Tibial nerve (tissue), 3 donors: ENCODE measurements around the gene CHSY3.

Source experiments
- CTCF ChIP-seq, 5 experiments: fragments of 200-600 bp in 3 of 5; fragments of 450-650 bp in 2 of 5; sonication (generic) in 3 of 5; IDR thresholded peaks; one replicate each; pipeline ENCODE4 v1.5.1; 2016 to 2019; ENCODE audit warnings: antibody characterized with exemption in 5 of 5, mild to moderate bottlenecking in 3 of 5, moderate library complexity in 2 of 5
- POLR2A ChIP-seq, 2 donors: fragments of 450-650 bp; IDR thresholded peaks; one replicate each; pipeline ENCODE4 v1.6.1; 2017; ENCODE audit warnings: antibody characterized with exemption in 2 of 2, mild to moderate bottlenecking in 2 of 2, moderate library complexity in 2 of 2

- TF ChIP-seq CTCF (IDR thresholded peaks at IDR 0.05): no peak
- no peak for TF ChIP-seq POLR2A (IDR thresholded peaks at IDR 0.05)
These were observed 68.3 kb downstream of the CHSY3 start for GRCh38 chr5:129972465-129973141.
